Right kidney (tissue), 1 donor: ENCODE results near the gene SRPK1.

Source experiments
- DNase-seq: peaks from one replicate; pipeline ENCODE4 v3.0.0-alpha.2; 2016

SRPK1 gene

GRCh38 chr6:35817515-35817914 lies 103.4 kb downstream of the SRPK1 start:
- DNase-seq = no peak

DNA sequence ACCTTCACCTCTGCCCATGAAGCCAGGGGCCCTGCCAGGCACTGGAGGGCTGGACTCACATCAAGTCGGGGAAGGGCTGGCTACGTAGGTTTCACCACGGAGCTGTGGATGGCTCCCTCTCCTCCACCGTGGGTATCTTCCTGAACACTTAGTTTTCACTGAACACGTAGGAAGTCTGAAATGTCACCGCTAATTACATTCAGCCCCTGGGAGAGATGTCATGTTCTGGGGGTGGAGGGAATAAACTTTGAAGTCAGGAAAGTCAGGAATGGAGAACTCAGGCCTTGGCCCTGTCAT lies 109.3 kb downstream of the SRPK1 start:
- no peak for DNase-seq

GRCh38 chr6:35810971-35811698 lies 109.8 kb downstream of the SRPK1 start:
- DNase-seq = no peak

DNA sequence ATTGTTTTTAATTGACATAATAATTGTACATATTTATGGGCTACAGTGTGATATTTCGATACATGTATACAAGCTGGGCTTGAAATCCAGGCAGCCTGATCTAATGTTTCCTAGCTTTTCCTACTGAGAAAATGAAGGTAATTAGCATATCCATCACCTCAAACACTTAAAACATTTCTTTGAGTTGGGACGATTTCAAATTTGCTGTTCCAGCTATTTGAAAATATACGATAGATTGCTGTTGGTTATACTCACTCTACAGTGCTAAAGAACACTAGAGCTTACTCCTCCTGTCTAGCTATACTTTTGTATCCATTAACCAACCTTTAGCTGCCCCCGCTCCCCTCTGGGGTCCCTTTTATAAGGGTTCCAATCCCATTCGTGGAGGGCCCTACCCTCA lies 111.1 kb downstream of the SRPK1 start:
- DNase-seq = no peak

GRCh38 chr6:35808688-35809087 lies 112.2 kb downstream of the SRPK1 start:
- DNase-seq = no peak

DNA sequence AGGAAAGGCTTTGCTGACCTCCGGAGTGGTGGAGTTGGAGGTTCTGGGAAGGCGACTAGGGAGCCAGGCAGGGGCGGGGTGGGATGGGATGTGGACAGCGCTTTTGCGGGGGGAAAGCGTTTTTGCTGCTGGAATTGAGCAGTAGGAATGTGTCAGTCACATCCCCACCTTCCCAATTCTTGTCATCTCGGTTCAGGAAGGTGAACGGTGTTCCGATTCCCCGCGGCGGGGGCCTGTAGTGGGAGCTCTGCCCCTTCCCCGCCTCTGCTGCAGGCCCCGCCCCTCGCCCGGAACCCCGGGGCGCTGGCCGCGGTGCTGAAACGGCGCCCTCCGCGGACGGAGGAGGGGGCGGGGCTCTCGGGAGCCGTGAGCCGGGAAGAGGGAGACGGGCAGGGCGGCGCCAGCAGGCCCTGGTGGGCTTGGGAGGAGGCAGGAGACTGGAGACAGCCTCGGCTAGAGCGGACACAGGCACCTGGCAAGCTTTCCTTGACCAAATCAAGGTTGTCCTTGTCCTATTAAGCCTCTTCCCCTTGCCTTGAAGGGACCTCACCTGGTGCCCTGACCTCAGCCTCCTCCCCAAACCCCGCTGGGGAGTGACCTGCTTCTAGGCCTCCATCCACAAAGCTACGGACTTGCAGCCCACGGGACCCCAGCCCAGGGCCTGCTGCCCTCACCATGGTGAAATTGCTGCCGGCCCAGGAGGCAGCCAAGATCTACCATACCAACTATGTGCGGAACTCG lies 115.7 kb downstream of the SRPK1 start, which contains the start of gene LHFPL5:
Gene LHFPL5, plus strand, starts transcription at position 357 of the 741 bp plus-strand sequence. Its CDS starts 319 bp downstream, at position 676.
- DNase-seq = peak; percentile 85

DNA sequence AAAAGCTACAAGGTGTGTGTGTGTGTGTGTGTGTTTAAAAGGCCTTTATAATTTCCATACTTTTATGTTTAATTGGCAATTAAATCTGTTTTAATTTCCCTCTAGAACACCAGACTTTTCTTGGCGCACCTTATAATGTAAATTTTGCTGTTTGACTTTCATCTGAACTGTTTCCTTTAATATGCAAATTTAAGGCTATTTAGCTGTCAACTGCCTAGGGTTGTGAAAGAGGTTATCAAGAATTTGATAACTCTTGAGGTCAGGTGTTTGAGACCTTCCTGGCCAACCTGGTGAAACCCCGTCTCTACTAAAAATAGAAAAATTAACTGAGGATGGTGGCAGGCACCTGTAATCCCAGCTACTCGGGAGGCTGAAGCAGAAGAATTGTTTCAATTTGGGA lies 119.8 kb downstream of the SRPK1 start:
- DNase-seq = no peak

DNA sequence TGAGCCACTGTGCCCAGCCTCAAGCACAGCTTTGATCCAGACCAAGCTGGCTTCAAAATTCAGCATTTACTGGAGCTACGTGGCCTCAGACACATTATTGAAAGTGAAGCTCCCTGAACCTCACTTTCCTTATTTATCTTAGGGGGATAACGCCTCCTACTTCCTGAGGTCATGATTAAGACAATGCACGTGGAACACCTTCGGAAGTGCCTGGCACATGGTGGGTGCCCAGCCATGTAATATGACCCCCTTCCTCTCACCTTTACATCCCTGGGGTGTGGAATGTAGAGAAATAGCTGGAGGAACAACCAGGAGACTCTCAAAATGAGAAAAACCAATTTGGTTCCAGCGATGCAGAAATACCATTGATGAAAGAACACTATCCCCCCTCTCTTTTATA lies 122.2 kb downstream of the SRPK1 start:
- no peak for DNase-seq

GRCh38 chr6:35797837-35798526 lies 122.9 kb downstream of the SRPK1 start:
- no peak for DNase-seq

DNA sequence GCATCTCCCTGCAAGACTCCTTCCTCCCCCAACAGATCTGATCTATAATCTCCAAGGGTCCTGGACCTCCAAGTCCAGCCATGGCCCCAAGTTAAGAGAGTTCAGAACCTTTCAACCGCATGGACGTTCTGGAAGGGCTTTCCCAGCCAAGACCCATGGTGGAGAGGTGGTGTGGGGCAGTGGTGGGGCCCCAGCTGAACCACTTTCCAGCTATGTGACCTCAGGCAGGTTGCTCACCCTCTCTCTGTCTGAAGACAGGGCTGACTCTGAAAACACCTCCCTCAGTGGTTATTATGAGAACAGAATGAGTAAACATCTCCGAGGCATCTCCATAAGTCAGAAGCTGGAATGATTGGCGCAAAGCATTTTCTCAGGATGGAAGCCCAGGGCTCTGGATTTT lies 124.7 kb downstream of the SRPK1 start:
- no peak for DNase-seq

DNA sequence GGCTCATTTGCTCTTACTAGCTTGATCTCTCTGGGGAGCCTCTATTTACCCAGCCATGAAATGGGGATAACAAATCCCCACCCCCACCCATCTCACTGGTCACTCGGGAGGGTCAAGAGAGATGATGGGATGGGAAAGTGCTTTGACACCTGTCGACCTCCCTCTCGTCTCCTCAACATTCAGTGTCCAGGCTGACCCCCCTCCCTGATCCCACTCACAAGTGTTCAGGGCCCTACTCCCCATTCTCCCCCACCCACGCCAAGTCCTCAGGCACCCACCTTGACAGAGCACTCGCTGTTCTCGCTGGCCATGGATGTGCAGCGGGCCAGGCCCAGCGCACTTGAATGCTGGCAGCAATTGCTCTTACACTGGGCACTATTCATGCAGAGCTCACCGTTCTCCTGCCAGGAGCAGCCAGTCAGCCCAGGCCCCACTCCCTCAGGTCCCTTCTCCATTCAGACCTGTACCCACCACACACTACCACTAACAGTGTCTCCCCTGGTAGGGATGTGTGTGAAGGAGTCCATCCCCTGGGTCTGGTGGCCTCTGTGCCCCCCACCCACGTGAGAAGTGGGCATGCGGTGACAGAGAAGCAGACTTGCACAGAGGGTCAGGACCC lies 125.3 kb downstream of the SRPK1 start:
- no peak for DNase-seq

DNA sequence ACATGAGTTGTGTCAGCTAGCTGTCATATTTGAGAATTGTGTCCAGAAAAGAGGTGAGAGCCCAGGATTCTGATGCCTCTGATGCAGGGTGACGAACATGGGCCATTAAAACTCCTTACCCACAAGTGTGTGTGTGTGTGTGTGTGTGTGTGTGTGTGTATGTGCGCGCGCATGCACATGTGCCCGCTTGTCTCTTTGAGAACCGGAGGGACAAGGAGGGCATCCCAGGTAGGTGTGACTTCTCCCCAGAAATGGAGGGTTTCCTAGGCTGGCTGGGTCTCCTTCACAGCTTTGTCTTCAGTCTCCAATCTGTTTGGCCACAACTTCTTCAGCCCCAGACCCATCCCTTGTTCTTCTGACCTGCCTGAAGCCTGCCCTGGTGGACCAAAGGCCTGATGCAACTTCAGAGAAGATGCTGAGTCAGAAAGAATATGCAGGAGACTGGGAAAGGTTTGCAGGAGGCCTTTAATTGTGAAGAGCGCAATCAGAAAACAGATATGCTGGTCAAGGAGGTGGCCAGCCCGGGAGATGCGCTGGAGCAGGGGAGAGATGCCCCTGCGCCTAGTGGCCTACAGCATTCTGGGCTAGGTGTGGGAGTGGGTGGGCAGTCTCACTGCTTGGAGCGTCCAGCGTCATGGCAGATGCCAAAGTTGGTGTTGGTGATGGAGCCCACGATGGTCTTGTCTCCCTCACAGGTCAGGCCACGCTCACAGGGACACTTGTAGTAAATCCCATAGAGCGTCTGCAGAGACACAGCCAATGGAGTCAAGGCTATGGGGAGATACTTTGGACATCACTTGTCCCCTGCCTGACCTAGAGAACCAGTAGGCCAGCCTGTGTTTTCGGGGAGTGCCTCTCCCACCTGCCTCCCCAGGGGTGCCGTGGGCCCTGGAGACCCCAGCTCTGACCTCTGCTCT lies 126.1 kb downstream of the SRPK1 start:
- DNase-seq = no peak

GRCh38 chr6:35790683-35791082 lies 130.2 kb downstream of the SRPK1 start:
- DNase-seq = no peak

- no peak for DNase-seq
These were observed 132.4 kb downstream of the SRPK1 start for GRCh38 chr6:35788423-35788982.

GRCh38 chr6:35787266-35788218 lies 133.4 kb downstream of the SRPK1 start:
- no peak for DNase-seq

GRCh38 chr6:35786810-35787209 lies 134.1 kb downstream of the SRPK1 start:
- peak; percentile 58 for DNase-seq

DNA sequence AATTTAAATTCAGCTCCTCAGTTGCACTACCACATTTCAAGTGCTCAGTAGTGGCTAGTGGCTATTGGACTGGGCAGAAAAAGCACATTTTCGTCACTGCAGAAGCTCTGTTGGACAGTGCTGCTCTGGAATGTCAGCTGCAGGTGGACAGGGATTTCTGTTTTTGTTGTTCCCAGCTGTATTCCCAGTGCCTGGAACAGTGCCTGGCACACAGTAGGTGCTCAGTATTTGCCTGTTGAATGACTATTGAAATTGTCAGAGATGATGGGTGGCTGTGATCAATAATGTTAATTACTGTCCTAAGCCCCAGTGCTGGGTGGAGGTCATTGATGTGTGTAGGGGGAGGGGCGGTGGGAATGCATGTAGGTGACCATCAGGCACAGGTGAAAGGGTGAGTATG lies 134.6 kb downstream of the SRPK1 start:
- no peak for DNase-seq

- no peak for DNase-seq
These were observed 136.7 kb downstream of the SRPK1 start for GRCh38 chr6:35784200-35784599.
